Fibroblast of skin of left biceps (primary cell): ENCODE measurements around the gene EFNB1.

ENCODE experiments used
- DNase-seq, 2 experiments: peaks; one replicate each; pipeline ENCODE4 v3.0.0-alpha.2; 2013; ENCODE audit warnings: low read depth in 2 of 2

Gene EFNB1

GRCh38 chrX:68843992-68844391 lies 15.2 kb downstream of the EFNB1 start:
- no peak for DNase-seq

- no peak for DNase-seq
Measured at GRCh38 chrX:68844581-68844980, 15.8 kb downstream of the EFNB1 start.

- no peak for DNase-seq
Measured at GRCh38 chrX:68846536-68846935, 17.7 kb downstream of the EFNB1 start.

- DNase-seq, result no peak
Measured at GRCh38 chrX:68847172-68847571, 18.4 kb downstream of the EFNB1 start.

- DNase-seq, result no peak
Measured at GRCh38 chrX:68848189-68848940, 19.5 kb downstream of the EFNB1 start.

- no peak for DNase-seq
Measured at GRCh38 chrX:68851082-68851481, 22.3 kb downstream of the EFNB1 start.

GRCh38 chrX:68852046-68852445 lies 23.2 kb downstream of the EFNB1 start:
- DNase-seq, result no peak

- no peak for DNase-seq
Measured at GRCh38 chrX:68853665-68854251, 24.9 kb downstream of the EFNB1 start.

- no peak for DNase-seq
Measured at GRCh38 chrX:68865300-68865699, 36.5 kb downstream of the EFNB1 start.

- DNase-seq, result no peak
Measured at GRCh38 chrX:68865926-68866325, 37.1 kb downstream of the EFNB1 start.

GRCh38 chrX:68867458-68868112 lies 38.8 kb downstream of the EFNB1 start:
- DNase-seq, result no peak

GRCh38 chrX:68868316-68868715 lies 39.5 kb downstream of the EFNB1 start:
- DNase-seq, result no peak

- DNase-seq, result no peak
Measured at GRCh38 chrX:68868902-68869800, 40.3 kb downstream of the EFNB1 start.

- no peak for DNase-seq
Measured at GRCh38 chrX:68870357-68870756, 41.5 kb downstream of the EFNB1 start.

- no peak for DNase-seq
Measured at GRCh38 chrX:68872171-68872570, 43.4 kb downstream of the EFNB1 start.

GRCh38 chrX:68874076-68874475 lies 45.3 kb downstream of the EFNB1 start:
- DNase-seq, result no peak

GRCh38 chrX:68876731-68877130 lies 47.9 kb downstream of the EFNB1 start:
- no peak for DNase-seq

GRCh38 chrX:68877606-68878005 lies 48.8 kb downstream of the EFNB1 start:
- no peak for DNase-seq

- DNase-seq, result no peak
Measured at GRCh38 chrX:68878977-68879645, 50.3 kb downstream of the EFNB1 start.

- no peak for DNase-seq
Measured at GRCh38 chrX:68880846-68881552, 52.2 kb downstream of the EFNB1 start.

GRCh38 chrX:68881911-68882310 lies 53.1 kb downstream of the EFNB1 start:
- DNase-seq, result no peak
